GM12878 (cell line): Measurements from ENCODE around the gene CALHM1.
A peak's percentile ranks its signal among the peaks of the same experiment; 100 is the strongest.

ENCODE experiments used
- ASH2L ChIP-seq: fragments of 300-600, 200-600 bp; sonication (generic); IDR thresholded peaks from 2 replicates; pipeline ENCODE4 v1.6.1; 2017; ENCODE audit warnings: low read depth, mild to moderate bottlenecking, borderline replicate concordance
- KDM1A ChIP-seq: fragments of 200-600 bp; sonication (generic); IDR thresholded peaks from 2 replicates; pipeline ENCODE4 v1.6.1; 2016; ENCODE audit warnings: borderline replicate concordance
- MYC ChIP-seq: IDR thresholded peaks from 2 replicates; pipeline ENCODE4 v1.6.1; 2011; ENCODE audit warnings: mild to moderate bottlenecking, low read length, moderate library complexity, inconsistent platforms; ENCODE audit not compliant: insufficient read depth, insufficient replicate concordance, insufficient read length, severe bottlenecking
- RAD21 ChIP-seq: IDR thresholded peaks from 2 replicates; pipeline ENCODE4 v1.6.1; 2011; ENCODE audit warnings: mild to moderate bottlenecking, low read depth, low read length, moderate library complexity; ENCODE audit not compliant: insufficient read depth
- TF ChIP-seq, protein P1 (sequence below): fragments of 450-650 bp; IDR thresholded peaks from 2 replicates; pipeline ENCODE4 v1.6.1; 2017; ENCODE audit warnings: low read depth, mild to moderate bottlenecking, moderate library complexity
- TF ChIP-seq, protein P2 (sequence below): fragments of 450-650 bp; IDR thresholded peaks from 2 replicates; pipeline ENCODE4 v1.6.1; 2017; ENCODE audit warnings: mild to moderate bottlenecking

DNA sequence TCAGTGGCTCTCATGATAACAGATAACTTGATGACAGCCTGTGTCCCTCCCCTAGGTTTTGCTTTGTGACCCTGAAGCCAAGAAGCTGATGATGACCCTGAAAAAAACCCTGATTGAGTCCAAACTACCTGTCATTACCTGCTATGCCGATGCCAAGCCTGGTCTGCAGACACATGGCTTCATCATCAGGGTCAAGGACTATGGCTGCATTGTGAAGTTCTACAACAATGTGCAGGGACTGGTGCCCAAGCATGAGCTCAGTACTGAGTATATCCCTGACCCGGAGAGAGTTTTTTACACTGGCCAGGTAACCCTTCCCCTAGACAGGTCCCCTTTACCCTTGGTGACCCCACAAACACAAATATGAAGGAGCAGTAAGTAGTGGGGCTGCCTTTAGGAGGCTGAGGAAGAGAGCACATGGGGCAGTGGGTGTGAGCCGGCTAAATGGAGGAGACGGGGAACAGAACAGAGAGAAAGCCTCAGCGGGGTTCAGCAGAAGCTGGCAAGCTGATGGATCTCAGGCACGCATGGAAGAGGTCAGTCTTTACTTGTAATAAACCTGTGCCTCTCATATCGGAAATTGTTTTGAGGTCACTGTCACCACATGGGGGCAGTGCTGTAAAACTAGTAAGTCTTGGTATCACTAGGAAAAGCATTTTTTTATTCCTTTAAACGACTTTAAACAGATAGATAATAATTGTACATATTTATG is 42.1 kb downstream of the CALHM1 start:
- TF ChIP-seq, protein P1, sequence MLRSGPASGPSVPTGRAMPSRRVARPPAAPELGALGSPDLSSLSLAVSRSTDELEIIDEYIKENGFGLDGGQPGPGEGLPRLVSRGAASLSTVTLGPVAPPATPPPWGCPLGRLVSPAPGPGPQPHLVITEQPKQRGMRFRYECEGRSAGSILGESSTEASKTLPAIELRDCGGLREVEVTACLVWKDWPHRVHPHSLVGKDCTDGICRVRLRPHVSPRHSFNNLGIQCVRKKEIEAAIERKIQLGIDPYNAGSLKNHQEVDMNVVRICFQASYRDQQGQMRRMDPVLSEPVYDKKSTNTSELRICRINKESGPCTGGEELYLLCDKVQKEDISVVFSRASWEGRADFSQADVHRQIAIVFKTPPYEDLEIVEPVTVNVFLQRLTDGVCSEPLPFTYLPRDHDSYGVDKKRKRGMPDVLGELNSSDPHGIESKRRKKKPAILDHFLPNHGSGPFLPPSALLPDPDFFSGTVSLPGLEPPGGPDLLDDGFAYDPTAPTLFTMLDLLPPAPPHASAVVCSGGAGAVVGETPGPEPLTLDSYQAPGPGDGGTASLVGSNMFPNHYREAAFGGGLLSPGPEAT: no peak
- TF ChIP-seq RAD21 (peak; percentile 79), MYC (no peak), ASH2L (no peak), KDM1A (no peak)
- TF ChIP-seq, protein P2, sequence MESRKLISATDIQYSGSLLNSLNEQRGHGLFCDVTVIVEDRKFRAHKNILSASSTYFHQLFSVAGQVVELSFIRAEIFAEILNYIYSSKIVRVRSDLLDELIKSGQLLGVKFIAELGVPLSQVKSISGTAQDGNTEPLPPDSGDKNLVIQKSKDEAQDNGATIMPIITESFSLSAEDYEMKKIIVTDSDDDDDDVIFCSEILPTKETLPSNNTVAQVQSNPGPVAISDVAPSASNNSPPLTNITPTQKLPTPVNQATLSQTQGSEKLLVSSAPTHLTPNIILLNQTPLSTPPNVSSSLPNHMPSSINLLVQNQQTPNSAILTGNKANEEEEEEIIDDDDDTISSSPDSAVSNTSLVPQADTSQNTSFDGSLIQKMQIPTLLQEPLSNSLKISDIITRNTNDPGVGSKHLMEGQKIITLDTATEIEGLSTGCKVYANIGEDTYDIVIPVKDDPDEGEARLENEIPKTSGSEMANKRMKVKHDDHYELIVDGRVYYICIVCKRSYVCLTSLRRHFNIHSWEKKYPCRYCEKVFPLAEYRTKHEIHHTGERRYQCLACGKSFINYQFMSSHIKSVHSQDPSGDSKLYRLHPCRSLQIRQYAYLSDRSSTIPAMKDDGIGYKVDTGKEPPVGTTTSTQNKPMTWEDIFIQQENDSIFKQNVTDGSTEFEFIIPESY: no peak
